Sigmoid colon (tissue), 4 donors: ENCODE results near the gene HIPK4.
"Not testable (repeated sequence)": the region's sequence is repeated elsewhere in the genome, so short reads cannot be mapped to it uniquely, and the experiment has no call there.

ENCODE experiments used
- POLR2A ChIP-seq, 2 donors: fragments of 450-650 bp; IDR thresholded peaks; one replicate each; pipeline ENCODE4 v1.6.1; 2016; ENCODE audit warnings: antibody characterized with exemption in 2 of 2, mild to moderate bottlenecking in 2 of 2, moderate library complexity in 2 of 2
- POLR2AphosphoS5 ChIP-seq, 4 donors: sonication (generic); formaldehyde crosslinking; IDR thresholded peaks; one replicate each; pipeline ENCODE4 v1.6.1; 2017; ENCODE audit warnings: antibody characterized with exemption in 4 of 4
- TF ChIP-seq, protein P1 (sequence below), 4 experiments: fragments of 450-650 bp in 3 of 4; fragments of 200-600 bp in 1 of 4; IDR thresholded peaks; one replicate each; pipeline ENCODE4 v1.5.1; 2016 to 2019; ENCODE audit warnings: antibody characterized with exemption in 4 of 4, mild to moderate bottlenecking in 3 of 4, moderate library complexity in 2 of 4

DNA sequence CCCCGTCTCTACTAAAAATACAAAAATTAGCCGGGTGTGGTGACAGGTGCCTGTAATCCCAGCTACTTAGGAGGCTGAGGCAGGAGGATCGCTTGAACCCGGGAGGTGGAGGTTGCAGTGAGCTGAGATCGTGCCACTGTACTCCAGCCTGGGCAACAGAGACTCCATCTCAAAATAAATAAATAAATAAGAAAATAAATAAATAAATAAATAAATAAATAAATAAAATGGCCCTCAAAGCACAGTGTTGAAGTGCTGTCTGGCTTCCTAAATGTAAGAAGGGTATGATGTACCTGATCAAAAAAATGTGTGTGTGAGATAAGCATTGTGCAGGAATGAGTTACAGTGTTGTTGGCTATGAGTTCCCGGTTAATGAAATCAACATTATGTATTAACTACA is 56.9 kb downstream of the HIPK4 start:
- TF ChIP-seq, protein P1, sequence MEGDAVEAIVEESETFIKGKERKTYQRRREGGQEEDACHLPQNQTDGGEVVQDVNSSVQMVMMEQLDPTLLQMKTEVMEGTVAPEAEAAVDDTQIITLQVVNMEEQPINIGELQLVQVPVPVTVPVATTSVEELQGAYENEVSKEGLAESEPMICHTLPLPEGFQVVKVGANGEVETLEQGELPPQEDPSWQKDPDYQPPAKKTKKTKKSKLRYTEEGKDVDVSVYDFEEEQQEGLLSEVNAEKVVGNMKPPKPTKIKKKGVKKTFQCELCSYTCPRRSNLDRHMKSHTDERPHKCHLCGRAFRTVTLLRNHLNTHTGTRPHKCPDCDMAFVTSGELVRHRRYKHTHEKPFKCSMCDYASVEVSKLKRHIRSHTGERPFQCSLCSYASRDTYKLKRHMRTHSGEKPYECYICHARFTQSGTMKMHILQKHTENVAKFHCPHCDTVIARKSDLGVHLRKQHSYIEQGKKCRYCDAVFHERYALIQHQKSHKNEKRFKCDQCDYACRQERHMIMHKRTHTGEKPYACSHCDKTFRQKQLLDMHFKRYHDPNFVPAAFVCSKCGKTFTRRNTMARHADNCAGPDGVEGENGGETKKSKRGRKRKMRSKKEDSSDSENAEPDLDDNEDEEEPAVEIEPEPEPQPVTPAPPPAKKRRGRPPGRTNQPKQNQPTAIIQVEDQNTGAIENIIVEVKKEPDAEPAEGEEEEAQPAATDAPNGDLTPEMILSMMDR (IDR thresholded peaks at IDR 0.05), result not testable (repeated sequence)
- not testable (repeated sequence) for TF ChIP-seq POLR2A, POLR2AphosphoS5 (IDR thresholded peaks at IDR 0.05)
